ENCODE data around the gene RNASEH2A.

RNASEH2A gene

GRCh38 chr19:12784394-12784870 is 22.0 kb upstream of the RNASEH2A start:
- ATAC-seq (ENCODE audit: low read depth): no peak; the same call in 2 of the 3 replicates
- peaks cover 53% of the 10 kb centered on the region for H3K4me1 ChIP-seq (ENCODE audit: insufficient read depth, poor library complexity, severe bottlenecking)
- TF ChIP-seq CTCF (IDR thresholded peaks at IDR 0.05; ENCODE audit: poor library complexity, severe bottlenecking): no peak
- no peaks in the 10 kb centered on the region for H3K36me3 ChIP-seq (ENCODE audit: low read depth)
- no peak overlapping the region for H3K4me3 ChIP-seq (ENCODE audit: severe bottlenecking)
- no peaks in the 10 kb centered on the region for H3K9me3 ChIP-seq (ENCODE audit: severe bottlenecking)
- no peaks in the 10 kb centered on the region for H3K27me3 ChIP-seq (ENCODE audit: insufficient read depth, poor library complexity, severe bottlenecking)
- no peak for DNase-seq (ENCODE audit: low spot score)
- H3K27ac ChIP-seq (ENCODE audit: poor library complexity, severe bottlenecking): peak overlapping the region; percentile 99

DNA sequence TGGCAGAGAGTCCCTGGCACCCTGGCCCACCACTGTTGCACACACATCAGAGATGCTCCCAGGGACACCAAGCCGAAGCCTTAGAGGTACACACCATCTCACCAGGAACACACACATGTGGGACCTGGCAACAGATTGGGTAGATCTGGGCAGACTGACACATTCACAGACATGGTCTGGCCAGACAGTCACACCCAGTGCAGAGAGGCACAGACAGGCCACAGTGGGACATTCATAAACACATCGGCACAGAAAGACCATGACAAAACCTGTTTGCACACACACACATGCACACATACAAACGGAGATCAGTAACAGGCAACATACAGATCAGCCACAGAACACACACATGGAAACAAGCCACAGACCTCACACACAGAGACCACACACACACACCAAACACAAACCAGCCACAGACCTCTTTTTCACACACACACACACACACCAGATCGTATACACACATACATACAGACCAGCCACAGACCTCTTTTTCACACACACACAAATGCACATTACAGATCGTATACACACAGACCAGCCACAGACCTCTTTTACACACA is 21.4 kb upstream of the RNASEH2A start:
- DNase-seq (ENCODE audit: low spot score) (no peak), ATAC-seq (ENCODE audit: low read depth) (no peak)
- Histone ChIP-seq H3K27me3 (ENCODE audit: insufficient read depth, poor library complexity, severe bottlenecking) (no peaks in the 10 kb centered on the region), H3K4me3 (ENCODE audit: severe bottlenecking) (no peak overlapping the region), H3K9me3 (ENCODE audit: severe bottlenecking) (no peaks in the 10 kb centered on the region), H3K27ac (ENCODE audit: poor library complexity, severe bottlenecking) (peak overlapping the region; percentile 99), H3K36me3 (ENCODE audit: low read depth) (no peaks in the 10 kb centered on the region), H3K4me1 (ENCODE audit: insufficient read depth, poor library complexity, severe bottlenecking) (peaks cover 52% of the 10 kb centered on the region)
- TF ChIP-seq CTCF (IDR thresholded peaks at IDR 0.05; ENCODE audit: poor library complexity, severe bottlenecking): no peak

GRCh38 chr19:12785431-12786031 is 20.9 kb upstream of the RNASEH2A start:
- ATAC-seq (ENCODE audit: low read depth) (no peak), DNase-seq (ENCODE audit: low spot score) (no peak)
- peak overlapping the region; percentile 99 for H3K27ac ChIP-seq (ENCODE audit: poor library complexity, severe bottlenecking)
- H3K4me3 ChIP-seq (ENCODE audit: severe bottlenecking): no peak overlapping the region
- H3K4me1 ChIP-seq (ENCODE audit: insufficient read depth, poor library complexity, severe bottlenecking): peaks cover 54% of the 10 kb centered on the region
- no peak for TF ChIP-seq CTCF (IDR thresholded peaks at IDR 0.05; ENCODE audit: poor library complexity, severe bottlenecking)
- no peaks in the 10 kb centered on the region for H3K9me3 ChIP-seq (ENCODE audit: severe bottlenecking)
- no peaks in the 10 kb centered on the region for H3K36me3 ChIP-seq (ENCODE audit: low read depth)
- no peaks in the 10 kb centered on the region for H3K27me3 ChIP-seq (ENCODE audit: insufficient read depth, poor library complexity, severe bottlenecking)

GRCh38 chr19:12786141-12786870 is 20.1 kb upstream of the RNASEH2A start:
- Histone ChIP-seq H3K9me3 (ENCODE audit: severe bottlenecking) (no peaks in the 10 kb centered on the region), H3K36me3 (ENCODE audit: low read depth) (no peaks in the 10 kb centered on the region), H3K27ac (ENCODE audit: poor library complexity, severe bottlenecking) (peak overlapping the region; percentile 99), H3K27me3 (ENCODE audit: insufficient read depth, poor library complexity, severe bottlenecking) (no peaks in the 10 kb centered on the region), H3K4me3 (ENCODE audit: severe bottlenecking) (no peak overlapping the region), H3K4me1 (ENCODE audit: insufficient read depth, poor library complexity, severe bottlenecking) (peaks cover 59% of the 10 kb centered on the region)
- TF ChIP-seq CTCF (IDR thresholded peaks at IDR 0.05; ENCODE audit: poor library complexity, severe bottlenecking): no peak
- DNase-seq (ENCODE audit: low spot score) (no peak), ATAC-seq (ENCODE audit: low read depth) (no peak)
